Measurements from ENCODE around the gene ADCY3.

GRCh38 chr2:24957976-24958375 lies 37.9 kb upstream of the ADCY3 start:
- TF ChIP-seq CTCF (IDR thresholded peaks at IDR 0.05) (no peak), POLR2A (IDR thresholded peaks at IDR 0.05) (no peak)
